HCT116 (cell line): Measurements from ENCODE around the gene EVL. TPM values are rescaled to one million over a fixed set of nuclear protein-coding genes. Genes with fewer than 3 reads are reported as not detected.

ENCODE experiments used
- ATAC-seq: fragments of 200-7000 bp; cut with Tn5 transposase; 2 replicates; pipeline ENCODE4 v1.9.1; 2020; ENCODE audit warnings: mild to moderate bottlenecking, moderate library complexity
- BruUV-seq: library from RNA; stranded (reverse); fragments of 400-500 nt; replicated peaks from 2 replicates; lab custom pipeline; 2021; lab: Mats Ljungman, UMichigan
- CTCF ChIA-PET: fragments of 300-600 bp; sonication (Branson Sonifier 250); formaldehyde crosslinking; loops from one replicate; lab custom pipeline; 2021; ENCODE audit warnings: antibody characterized with exemption; lab: Charles Lee
- POLR2A ChIA-PET: fragments of 300-600, 350-600 bp; sonication (Branson Sonifier 250); formaldehyde crosslinking; loops from one replicate; lab custom pipeline; 2021; ENCODE audit warnings: antibody characterized with exemption; lab: Charles Lee
- RAD21 ChIA-PET, 2 experiments: fragments of 300-600 bp; sonication (Branson Sonifier 250); formaldehyde crosslinking; loops; one replicate each; lab custom pipeline; 2023; ENCODE audit warnings: low total read pairs in 2 of 2; ENCODE audit not compliant: uncharacterized antibody in 2 of 2, unreplicated experiment in 2 of 2, low non-redundant PET in 1 of 2; lab: Charles Lee
- DNase-seq: peaks from one replicate; pipeline ENCODE4 v3.0.0-alpha.2; 2010; ENCODE audit warnings: low read depth, low spot score
- H2AFZ ChIP-seq: fragments of 200-600 bp; shearing (Covaris generic), sonication (generic); 2 replicates; pipeline ENCODE4 v1.6.1; 2017; ENCODE audit warnings: low read depth, mixed run types, mixed read lengths, antibody characterized with exemption, low read length; ENCODE audit not compliant: poor library complexity, severe bottlenecking
- H3K27ac ChIP-seq: 2 replicates; pipeline ENCODE4 v1.5.1; 2012; ENCODE audit warnings: low read depth, low read length
- H3K27me3 ChIP-seq: fragments of 200-600 bp; sonication (generic); 2 replicates; pipeline ENCODE4 v1.6.1; 2016; ENCODE audit warnings: mixed run types, low read length, mixed read lengths; ENCODE audit not compliant: insufficient read depth
- H3K36me3 ChIP-seq, 2 experiments: fragments of 200-500 bp in 1 of 2; fragments of 200-600 bp in 1 of 2; sonication (Bioruptor generic) in 1 of 2; sonication (generic) in 1 of 2; 2 replicates each; pipeline versions ENCODE4 v1.5.1 to v1.6.1; 2014 to 2016; ENCODE audit warnings: low read length in 2 of 2, inconsistent platforms in 1 of 2, mixed read lengths in 1 of 2, mixed run types in 1 of 2; ENCODE audit not compliant: insufficient read depth in 2 of 2, control insufficient read depth in 1 of 2
- H3K4me1 ChIP-seq, 2 experiments: fragments of 200-600 bp in 1 of 2; sonication (generic) in 1 of 2; 2 replicates each; pipeline versions ENCODE4 v1.5.1 to v1.6.1; 2012 to 2017; ENCODE audit warnings: low read length in 2 of 2, inconsistent platforms in 1 of 2, mild to moderate bottlenecking in 1 of 2, mixed read lengths in 1 of 2, mixed run types in 1 of 2, moderate library complexity in 1 of 2; ENCODE audit not compliant: insufficient read depth in 2 of 2, control insufficient read depth in 1 of 2
- H3K4me2 ChIP-seq: fragments of 200-600 bp; sonication (generic); 2 replicates; pipeline ENCODE4 v1.6.1; 2017; ENCODE audit warnings: mixed run types, low read length, mixed read lengths
- H3K4me3 ChIP-seq, 2 experiments: fragments of 200-600 bp in 1 of 2; sonication (generic) in 1 of 2; replicated peaks in 1 of 2; 2 replicates each; pipeline ENCODE4 v1.5.1; 2011 to 2016; ENCODE audit warnings: low read length in 2 of 2, control low read depth in 1 of 2, low read depth in 1 of 2, mild to moderate bottlenecking in 1 of 2, mixed read lengths in 1 of 2, mixed run types in 1 of 2
- H3K79me2 ChIP-seq: fragments of 200-600 bp; sonication (generic); 2 replicates; pipeline ENCODE4 v1.6.1; 2017; ENCODE audit warnings: mild to moderate bottlenecking, mixed run types, low read length, moderate library complexity, mixed read lengths; ENCODE audit not compliant: insufficient read depth
- H3K9ac ChIP-seq: fragments of 200-600 bp; sonication (generic); 2 replicates; pipeline ENCODE4 v1.6.1; 2016; ENCODE audit warnings: low read length, mixed read lengths
- H3K9me2 ChIP-seq: fragments of 200-600 bp; sonication (generic), shearing (Covaris generic); 2 replicates; pipeline ENCODE4 v1.6.1; 2017; ENCODE audit warnings: mixed run types, mild to moderate bottlenecking, moderate library complexity; ENCODE audit not compliant: insufficient read depth
- H3K9me3 ChIP-seq, 2 experiments: fragments of 200-500 bp in 1 of 2; fragments of 200-600 bp in 1 of 2; sonication (Bioruptor generic) in 1 of 2; sonication (generic) in 1 of 2; 2 replicates each; pipeline ENCODE4 v1.6.1; 2014 to 2017; ENCODE audit warnings: low read length in 2 of 2, mixed read lengths in 2 of 2, inconsistent platforms in 1 of 2, low read depth in 1 of 2, mild to moderate bottlenecking in 1 of 2, mixed run types in 1 of 2, moderate library complexity in 1 of 2; ENCODE audit not compliant: control insufficient read depth in 1 of 2, insufficient read depth in 1 of 2
- H4K20me1 ChIP-seq: fragments of 200-600 bp; sonication (generic), shearing (Covaris generic); 2 replicates; pipeline ENCODE4 v1.6.1; 2017; ENCODE audit warnings: mixed run types, mild to moderate bottlenecking, moderate library complexity; ENCODE audit not compliant: insufficient read depth
- ATF3 ChIP-seq: IDR thresholded peaks from 2 replicates; pipeline ENCODE4 v1.6.1; 2012
- CEBPB ChIP-seq: IDR thresholded peaks from 2 replicates; pipeline ENCODE4 v1.6.1; 2012; ENCODE audit warnings: low read depth
- ELF1 ChIP-seq: IDR thresholded peaks from 2 replicates; pipeline ENCODE4 v1.6.1; 2012; ENCODE audit warnings: low read depth, borderline replicate concordance
- JUND ChIP-seq: IDR thresholded peaks from 2 replicates; pipeline ENCODE4 v1.6.1; 2012
- MAX ChIP-seq: IDR thresholded peaks from 2 replicates; pipeline ENCODE4 v1.6.1; 2012
- POLR2A ChIP-seq: IDR thresholded peaks from 2 replicates; pipeline ENCODE4 v1.7.0; 2011; ENCODE audit warnings: borderline replicate concordance; ENCODE audit not compliant: insufficient read depth, insufficient read length; ENCODE audit errors: extremely low read depth
- SIN3A ChIP-seq: IDR thresholded peaks from 2 replicates; pipeline ENCODE4 v1.6.1; 2012; ENCODE audit warnings: low read depth
- SP1 ChIP-seq: IDR thresholded peaks from 2 replicates; pipeline ENCODE4 v1.6.1; 2012; ENCODE audit warnings: low read depth
- SRF ChIP-seq: IDR thresholded peaks from 2 replicates; pipeline ENCODE4 v1.6.1; 2012; ENCODE audit warnings: low read depth
- YY1 ChIP-seq: IDR thresholded peaks from 2 replicates; pipeline ENCODE4 v1.6.1; 2011; ENCODE audit warnings: low read length, low read depth, moderate library complexity, mild to moderate bottlenecking; ENCODE audit not compliant: insufficient replicate concordance; ENCODE audit errors: extremely low read depth
- intact Hi-C: fragments of 100-400 bp; cut with micrococcal nuclease; formaldehyde crosslinking; loops from 2 replicates; pipeline ENCODE4 v1.10.0; 2022
- total RNA-seq: library from RNA; stranded (reverse); gene quantifications from one replicate; pipeline ENCODE4 v1.2.1, GENCODE V29; 2021; ENCODE audit not compliant: unreplicated experiment

EVL gene
- total RNA-seq, 1 experiment from 2014 or later = 19.9 TPM

- Histone ChIP-seq H4K20me1 (no peaks in the 10 kb centered on the region), H3K27me3 (no peaks in the 10 kb centered on the region), H3K9me2 (no peaks in the 10 kb centered on the region), H3K4me1 (no peaks in the 10 kb centered on the region; a peak in 1 of 4 replicates), H3K79me2 (no peaks in the 10 kb centered on the region), H3K36me3 (no peaks in the 10 kb centered on the region), H2AFZ (no peak overlapping the region), H3K9me3 (peaks cover 9 to 11% of the 10 kb centered on the region in 2 experiments; a peak in 2 of 4 replicates), H3K9ac (no peak overlapping the region), H3K4me2 (no peak overlapping the region), H3K27ac (no peak overlapping the region), H3K4me3 (no peak overlapping the region)
- POLR2A ChIA-PET = no interaction called here
- CTCF ChIA-PET = no interaction called here
- RAD21 ChIA-PET = no interaction called here
- intact Hi-C loops = no loop called here
- DNase-seq (no peak), ATAC-seq (no peak)
- BruUV-seq = no TSS peak
- TF ChIP-seq ELF1 (no peak), POLR2A (no peak), SIN3A (no peak), MAX (no peak), JUND (no peak), SRF (no peak), YY1 (no peak), CEBPB (no peak), SP1 (no peak), ATF3 (no peak)
Measured at GRCh38 chr14:100152091-100152490, 86.9 kb downstream of the EVL start.

- H3K27ac ChIP-seq = no peak overlapping the region
- CTCF ChIA-PET = no interaction called here
- RAD21 ChIA-PET = no interaction called here
- POLR2A ChIA-PET = no interaction called here
- no peaks in the 10 kb centered on the region for H4K20me1 ChIP-seq
- H3K9me3 ChIP-seq = peaks cover 9 to 11% of the 10 kb centered on the region in 2 experiments; a peak in 2 of 4 replicates
- H3K27me3 ChIP-seq = no peaks in the 10 kb centered on the region
- no peak overlapping the region for H2AFZ ChIP-seq
- no peaks in the 10 kb centered on the region for H3K79me2 ChIP-seq
- H3K9ac ChIP-seq = no peak overlapping the region
- no peak for DNase-seq
- no peaks in the 10 kb centered on the region for H3K9me2 ChIP-seq
- intact Hi-C loops = no loop called here
- TF ChIP-seq SIN3A = no peak
- H3K4me1 ChIP-seq = no peaks in the 10 kb centered on the region; a peak in 1 of 4 replicates
- H3K4me3 ChIP-seq = no peak overlapping the region
- no peak for ATAC-seq
- H3K4me2 ChIP-seq = no peak overlapping the region
- H3K36me3 ChIP-seq = no peaks in the 10 kb centered on the region
- no TSS peak for BruUV-seq
Measured at GRCh38 chr14:100153560-100153959, 88.3 kb downstream of the EVL start.
